A549 (cell line): Measurements from ENCODE around the gene NXN. TPM values are rescaled to one million over a fixed set of nuclear protein-coding genes. Genes with fewer than 3 reads are reported as not detected.

Source experiments
- ATAC-seq, 2 experiments: fragments of 200-7000 bp in 1 of 2; fragments of >200 bp in 1 of 2; cut with Nextera tagmentation in 1 of 2; cut with Tn5 transposase in 1 of 2; 3 replicates each; pipeline versions ENCODE4 v1.8.0 to v1.9.1; 2018 to 2020; ENCODE audit warnings: mild to moderate bottlenecking in 1 of 2, moderate library complexity in 1 of 2
- CTCF ChIA-PET: fragments of 300-600 bp; sonication (Branson Sonifier 250); formaldehyde crosslinking; extraction: SDS; loops from one replicate; lab custom pipeline; 2021; ENCODE audit warnings: antibody characterized with exemption, inconsistent platforms; lab: Yijun Ruan, JAX
- POLR2A ChIA-PET: fragments of 350-600 bp; formaldehyde crosslinking; extraction: SDS; loops from one replicate; lab custom pipeline; 2021; ENCODE audit warnings: antibody characterized with exemption, inconsistent platforms; lab: Yijun Ruan, JAX
- DNase-seq, 2 experiments: peaks; one replicate each; pipeline versions ENCODE4 v3.0.0 to v3.0.0-alpha.2; 2011 to 2016; ENCODE audit warnings: low read depth in 1 of 2, low spot score in 1 of 2
- FAIRE-seq: peaks from 2 replicates; lab custom pipeline; 2011; peaks lifted over from hg19 to GRCh38; lab: Jason Lieb, UNC
- H3K27ac ChIP-seq, 2 experiments: fragments of >200 bp; sonication (Bioruptor Twin); formaldehyde crosslinking; 3 replicates each; pipeline ENCODE4 v1.5.1; 2016 to 2017
- H3K4me1 ChIP-seq: fragments of >200 bp; sonication (Bioruptor Twin); formaldehyde crosslinking; 3 replicates; pipeline ENCODE4 v1.6.1; 2016
- H3K4me2 ChIP-seq: fragments of >200 bp; sonication (Bioruptor Twin); formaldehyde crosslinking; 3 replicates; pipeline ENCODE4 v1.6.1; 2016
- H3K4me3 ChIP-seq: fragments of >200 bp; sonication (Bioruptor Twin); formaldehyde crosslinking; 3 replicates; pipeline ENCODE4 v1.5.1; 2016
- H3K9me3 ChIP-seq: fragments of >200 bp; sonication (Bioruptor Twin); formaldehyde crosslinking; 3 replicates; pipeline ENCODE4 v1.6.1; 2016
- CBX2 ChIP-seq: fragments of 200-600 bp; sonication (generic); IDR thresholded peaks from 2 replicates; pipeline ENCODE4 v1.6.1; 2016; ENCODE audit warnings: low read depth, mild to moderate bottlenecking, borderline replicate concordance
- CHD2 ChIP-seq: fragments of 150-350 bp; IDR thresholded peaks from 2 replicates; pipeline ENCODE4 v1.6.1; 2014; ENCODE audit warnings: low read length; ENCODE audit not compliant: partially characterized antibody
- HOXA7 ChIP-seq: fragments of 250-450 bp; sonication (Bioruptor Pico); IDR thresholded peaks from 2 replicates; pipeline ENCODE4 v1.5.0; 2020; ENCODE audit warnings: mild to moderate bottlenecking, moderate library complexity
- HOXB13 ChIP-seq: fragments of 250-450 bp; sonication (Bioruptor Pico); IDR thresholded peaks from 2 replicates; pipeline ENCODE4 v1.5.0; 2020; ENCODE audit warnings: low read depth, mild to moderate bottlenecking, moderate library complexity
- HOXB5 ChIP-seq: fragments of 250-450 bp; sonication (Bioruptor Pico); IDR thresholded peaks from 2 replicates; pipeline ENCODE4 v1.5.0; 2020; ENCODE audit warnings: mild to moderate bottlenecking, moderate library complexity
- KDM5A ChIP-seq: fragments of 200-600 bp; sonication (generic); IDR thresholded peaks from 2 replicates; pipeline ENCODE4 v1.6.1; 2016; ENCODE audit warnings: antibody characterized with exemption, mild to moderate bottlenecking
- MAFK ChIP-seq: fragments of 450-650 bp; IDR thresholded peaks from 2 replicates; pipeline ENCODE4 v1.6.1; 2014; ENCODE audit not compliant: partially characterized antibody
- MAZ ChIP-seq: fragments of 150-350 bp; IDR thresholded peaks from 2 replicates; pipeline ENCODE4 v1.6.1; 2014; ENCODE audit warnings: antibody characterized with exemption, low read depth, low read length, borderline replicate concordance
- NFE2L2 ChIP-seq: fragments of 150-350 bp; conservative IDR thresholded peaks from 2 replicates; pipeline ENCODE4 v1.6.1; 2014; ENCODE audit warnings: low read length
- POLR2A ChIP-seq: IDR thresholded peaks from 2 replicates; pipeline ENCODE4 v1.6.1; 2012; ENCODE audit warnings: mild to moderate bottlenecking, low read length
- RCOR1 ChIP-seq: fragments of 150-350 bp; IDR thresholded peaks from 2 replicates; pipeline ENCODE4 v1.6.1; 2014; ENCODE audit warnings: antibody characterized with exemption, low read length, low read depth
- SREBF2 ChIP-seq: fragments of 450-650 bp; IDR thresholded peaks from 2 replicates; pipeline ENCODE4 v1.6.1; 2014; ENCODE audit warnings: mild to moderate bottlenecking, moderate library complexity
- ZC3H11A ChIP-seq: fragments of 450-650 bp; IDR thresholded peaks from 2 replicates; pipeline ENCODE4 v1.6.1; 2014; ENCODE audit warnings: antibody characterized with exemption, mild to moderate bottlenecking
- ZFP36 ChIP-seq: fragments of 450-650 bp; IDR thresholded peaks from 2 replicates; pipeline ENCODE4 v1.6.1; 2014; ENCODE audit warnings: borderline replicate concordance; ENCODE audit not compliant: partially characterized antibody
- ZNF302 ChIP-seq: fragments of 250-450 bp; sonication (Bioruptor Pico); IDR thresholded peaks from 2 replicates; pipeline ENCODE4 v1.9.0; 2021; ENCODE audit warnings: inconsistent platforms, mild to moderate bottlenecking, moderate library complexity
- ZSCAN20 ChIP-seq: fragments of 250-450 bp; sonication (Bioruptor Pico); IDR thresholded peaks from 2 replicates; pipeline ENCODE4 v1.8.0; 2022; ENCODE audit warnings: mild to moderate bottlenecking, moderate library complexity
- WGBS: methylation state at CpG from one replicate; pipeline ENCODE4 v1.1.6; 2017; ENCODE audit errors: missing lambda C conversion rate; 5-methylcytosine and 5-hydroxymethylcytosine counted together
- polyA plus RNA-seq, 4 experiments: library from polyadenylated mRNA; depleted of rRNA in 3 of 4; stranded (reverse); fragments of >200 nt; fragmentation: RNase III in 1 of 4; extraction: RNeasy Plus Mini Kit Qiagen cat#74134 plus additional on column Dnase treatment in 1 of 4; gene quantifications; 2 replicates in 3 of 4; 3 replicates in 1 of 4; pipeline ENCODE4 v1.2.3, GENCODE V29; 2011 to 2017
- TF ChIP-seq, protein P1 (sequence below): fragments of >200 bp; sonication (Bioruptor Twin); formaldehyde crosslinking; IDR thresholded peaks from 3 replicates; pipeline ENCODE4 v1.5.1; 2016
- TF ChIP-seq, protein P2 (sequence below): fragments of 150-350 bp; IDR thresholded peaks from 2 replicates; pipeline ENCODE4 v1.6.1; 2014; ENCODE audit warnings: low read depth, mild to moderate bottlenecking, low read length
- TF ChIP-seq, protein P3 (sequence below): fragments of >200 bp; sonication (Bioruptor Twin); formaldehyde crosslinking; IDR thresholded peaks from 3 replicates; pipeline ENCODE4 v1.6.1; 2016
- TF ChIP-seq, protein P4 (sequence below): fragments of 450-650 bp; IDR thresholded peaks from 2 replicates; pipeline ENCODE4 v1.6.1; 2014; ENCODE audit warnings: antibody characterized with exemption
- TF ChIP-seq, protein P5 (sequence below): fragments of 250-450 bp; sonication (Bioruptor Pico); IDR thresholded peaks from 2 replicates; pipeline ENCODE4 v1.5.0; 2020; ENCODE audit warnings: low read depth, mild to moderate bottlenecking, moderate library complexity

NXN gene
- polyA plus RNA-seq, 2 of the 4 experiments (the other 2 are of a cell fraction): 24.6 to 31.1 TPM

DNA sequence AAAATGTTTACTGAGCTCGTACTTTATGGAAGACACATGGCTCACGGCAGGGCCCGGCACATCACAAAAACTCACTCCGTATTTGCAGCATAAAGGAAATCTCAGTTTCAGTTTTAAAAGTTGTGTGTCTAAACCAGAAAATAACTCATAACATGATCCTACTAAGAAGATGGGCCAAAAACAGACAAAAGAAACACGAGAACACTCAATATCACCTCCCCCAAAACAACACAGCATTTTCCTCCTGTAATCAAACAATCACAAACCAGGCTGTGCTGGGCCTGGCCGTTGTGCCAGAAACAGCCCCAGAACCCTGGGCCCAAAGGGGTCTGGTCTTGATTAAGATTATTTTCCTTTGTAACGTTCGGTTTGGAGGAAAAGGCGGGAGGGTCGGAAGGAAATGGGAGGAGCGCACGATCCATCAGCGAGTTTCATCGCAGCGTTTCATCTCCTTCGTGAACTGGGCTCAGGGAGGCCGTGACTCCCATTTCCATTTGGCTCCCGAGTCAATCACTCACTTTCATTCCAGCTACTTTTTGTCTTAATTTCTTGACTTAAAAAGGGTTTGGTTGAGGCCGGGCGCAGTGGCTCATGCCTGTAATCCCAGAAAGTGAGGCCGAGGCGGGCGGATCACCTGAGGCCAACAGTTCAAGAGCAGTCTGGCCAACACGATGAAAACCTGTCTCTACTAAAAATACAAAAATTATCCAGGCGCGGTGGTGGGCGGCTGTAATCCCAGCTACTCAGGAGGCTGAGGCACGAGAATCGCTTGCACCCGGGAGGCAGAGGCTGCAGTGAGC lies 61.4 kb downstream of the NXN start:
- TF ChIP-seq KDM5A: no peak
- TF ChIP-seq, all 56 proteins: peak for 0
- peaks cover 7% of the 10 kb centered on the region; the same call in 2 of the 3 replicates for H3K4me1 ChIP-seq
- no peak for FAIRE-seq
- WGBS: 91% methylated on average over 30 of the region's 30 CpGs
- 0 out of 3 replicates have a peak, but pooled peaks cover 3% of the 10 kb centered on the region for H3K9me3 ChIP-seq
- H3K4me2 ChIP-seq: no peak overlapping the region
- CTCF ChIA-PET: interaction anchor here (1.0 to 1.2 kb wide), 2 partner anchors 8 to 15 kb away, joined by 4 read pairs; no protein-coding TSS in a partner anchor
- no peak for ATAC-seq
- no peak overlapping the region for H3K4me3 ChIP-seq
- DNase-seq: no peak
- POLR2A ChIA-PET: no interaction called here
- H3K27ac ChIP-seq: no peak overlapping the region

DNA sequence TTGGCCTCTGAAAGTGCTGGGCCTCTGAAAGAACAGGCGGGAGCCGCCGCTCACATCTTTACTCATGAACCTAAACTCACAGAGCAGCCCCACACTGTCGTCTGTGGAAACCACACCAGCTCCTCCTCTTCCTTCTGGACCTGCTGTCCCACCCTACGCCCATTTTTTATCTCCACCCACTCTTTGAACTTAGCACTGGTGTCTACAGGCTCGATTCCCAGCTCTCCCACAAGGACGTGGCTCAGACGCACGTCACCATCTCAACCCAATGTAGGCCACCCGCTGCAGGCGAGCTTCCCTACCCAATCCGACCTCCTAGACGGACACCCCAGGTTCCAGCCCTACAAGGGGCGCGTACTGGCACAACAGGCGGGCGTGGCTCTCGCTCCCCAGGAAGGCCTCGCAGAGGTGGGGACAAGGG lies 62.2 kb downstream of the NXN start:
- no peak for FAIRE-seq
- H3K27ac ChIP-seq: no peak overlapping the region
- ChIA-PET POLR2A (interaction anchor here (0.5 kb wide), 1 partner anchor 127 kb away, joined by 4 read pairs; no protein-coding TSS in a partner anchor), CTCF (interaction anchor here (1.0 kb wide), 1 partner anchor 15 kb away, joined by 4 read pairs; no protein-coding TSS in a partner anchor)
- no peak for DNase-seq
- H3K4me1 ChIP-seq: peaks cover 7% of the 10 kb centered on the region; the same call in 2 of the 3 replicates
- no peak overlapping the region for H3K4me3 ChIP-seq
- 0 out of 3 replicates have a peak, but pooled peaks cover 3% of the 10 kb centered on the region for H3K9me3 ChIP-seq
- WGBS: 90% methylated on average over 19 of the region's 19 CpGs
- no peak for ATAC-seq
- H3K4me2 ChIP-seq: no peak overlapping the region
- TF ChIP-seq CBX2: no peak
- TF ChIP-seq, protein P1, sequence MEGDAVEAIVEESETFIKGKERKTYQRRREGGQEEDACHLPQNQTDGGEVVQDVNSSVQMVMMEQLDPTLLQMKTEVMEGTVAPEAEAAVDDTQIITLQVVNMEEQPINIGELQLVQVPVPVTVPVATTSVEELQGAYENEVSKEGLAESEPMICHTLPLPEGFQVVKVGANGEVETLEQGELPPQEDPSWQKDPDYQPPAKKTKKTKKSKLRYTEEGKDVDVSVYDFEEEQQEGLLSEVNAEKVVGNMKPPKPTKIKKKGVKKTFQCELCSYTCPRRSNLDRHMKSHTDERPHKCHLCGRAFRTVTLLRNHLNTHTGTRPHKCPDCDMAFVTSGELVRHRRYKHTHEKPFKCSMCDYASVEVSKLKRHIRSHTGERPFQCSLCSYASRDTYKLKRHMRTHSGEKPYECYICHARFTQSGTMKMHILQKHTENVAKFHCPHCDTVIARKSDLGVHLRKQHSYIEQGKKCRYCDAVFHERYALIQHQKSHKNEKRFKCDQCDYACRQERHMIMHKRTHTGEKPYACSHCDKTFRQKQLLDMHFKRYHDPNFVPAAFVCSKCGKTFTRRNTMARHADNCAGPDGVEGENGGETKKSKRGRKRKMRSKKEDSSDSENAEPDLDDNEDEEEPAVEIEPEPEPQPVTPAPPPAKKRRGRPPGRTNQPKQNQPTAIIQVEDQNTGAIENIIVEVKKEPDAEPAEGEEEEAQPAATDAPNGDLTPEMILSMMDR: no peak
- TF ChIP-seq ZNF302 (CRISPR knock-in tag): no peak
- TF ChIP-seq NFE2L2: no peak
- TF ChIP-seq SREBF2: no peak
- no peak for TF ChIP-seq ZSCAN20 (CRISPR knock-in tag)
- no peak for TF ChIP-seq POLR2A
- TF ChIP-seq, protein P2, sequence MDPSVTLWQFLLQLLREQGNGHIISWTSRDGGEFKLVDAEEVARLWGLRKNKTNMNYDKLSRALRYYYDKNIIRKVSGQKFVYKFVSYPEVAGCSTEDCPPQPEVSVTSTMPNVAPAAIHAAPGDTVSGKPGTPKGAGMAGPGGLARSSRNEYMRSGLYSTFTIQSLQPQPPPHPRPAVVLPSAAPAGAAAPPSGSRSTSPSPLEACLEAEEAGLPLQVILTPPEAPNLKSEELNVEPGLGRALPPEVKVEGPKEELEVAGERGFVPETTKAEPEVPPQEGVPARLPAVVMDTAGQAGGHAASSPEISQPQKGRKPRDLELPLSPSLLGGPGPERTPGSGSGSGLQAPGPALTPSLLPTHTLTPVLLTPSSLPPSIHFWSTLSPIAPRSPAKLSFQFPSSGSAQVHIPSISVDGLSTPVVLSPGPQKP: no peak
- TF ChIP-seq, protein P3, sequence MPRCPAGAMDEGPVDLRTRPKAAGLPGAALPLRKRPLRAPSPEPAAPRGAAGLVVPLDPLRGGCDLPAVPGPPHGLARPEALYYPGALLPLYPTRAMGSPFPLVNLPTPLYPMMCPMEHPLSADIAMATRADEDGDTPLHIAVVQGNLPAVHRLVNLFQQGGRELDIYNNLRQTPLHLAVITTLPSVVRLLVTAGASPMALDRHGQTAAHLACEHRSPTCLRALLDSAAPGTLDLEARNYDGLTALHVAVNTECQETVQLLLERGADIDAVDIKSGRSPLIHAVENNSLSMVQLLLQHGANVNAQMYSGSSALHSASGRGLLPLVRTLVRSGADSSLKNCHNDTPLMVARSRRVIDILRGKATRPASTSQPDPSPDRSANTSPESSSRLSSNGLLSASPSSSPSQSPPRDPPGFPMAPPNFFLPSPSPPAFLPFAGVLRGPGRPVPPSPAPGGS: no peak
- no peak for TF ChIP-seq MAZ
- no peak for TF ChIP-seq MAFK
- no peak for TF ChIP-seq CHD2
- TF ChIP-seq, protein P4, sequence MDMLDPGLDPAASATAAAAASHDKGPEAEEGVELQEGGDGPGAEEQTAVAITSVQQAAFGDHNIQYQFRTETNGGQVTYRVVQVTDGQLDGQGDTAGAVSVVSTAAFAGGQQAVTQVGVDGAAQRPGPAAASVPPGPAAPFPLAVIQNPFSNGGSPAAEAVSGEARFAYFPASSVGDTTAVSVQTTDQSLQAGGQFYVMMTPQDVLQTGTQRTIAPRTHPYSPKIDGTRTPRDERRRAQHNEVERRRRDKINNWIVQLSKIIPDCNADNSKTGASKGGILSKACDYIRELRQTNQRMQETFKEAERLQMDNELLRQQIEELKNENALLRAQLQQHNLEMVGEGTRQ: no peak
- no peak for TF ChIP-seq HOXA7
- no peak for TF ChIP-seq RCOR1
- no peak for TF ChIP-seq HOXB5
- TF ChIP-seq HOXB13 (CRISPR knock-in tag): no peak
- TF ChIP-seq, protein P5, sequence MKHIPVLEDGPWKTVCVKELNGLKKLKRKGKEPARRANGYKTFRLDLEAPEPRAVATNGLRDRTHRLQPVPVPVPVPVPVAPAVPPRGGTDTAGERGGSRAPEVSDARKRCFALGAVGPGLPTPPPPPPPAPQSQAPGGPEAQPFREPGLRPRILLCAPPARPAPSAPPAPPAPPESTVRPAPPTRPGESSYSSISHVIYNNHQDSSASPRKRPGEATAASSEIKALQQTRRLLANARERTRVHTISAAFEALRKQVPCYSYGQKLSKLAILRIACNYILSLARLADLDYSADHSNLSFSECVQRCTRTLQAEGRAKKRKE (CRISPR knock-in tag): no peak
- TF ChIP-seq ZC3H11A: no peak
- no peak for TF ChIP-seq ZFP36
